ENCODE data around the gene MRPS12. TPM values are rescaled to one million over a fixed set of nuclear protein-coding genes. Genes with fewer than 3 reads are reported as not detected.
A peak's percentile ranks its signal among the peaks of the same experiment; 100 is the strongest.

Gene MRPS12
- total and polyA plus RNA-seq, 2 of the 13 experiments (the other 11 are each of a cell fraction or from before 2014, with no cell fraction given), result 27.5 to 54.8 TPM

- no peak for TF ChIP-seq NFATC3 (CRISPR knock-in tag; IDR thresholded peaks at IDR 0.05)
- peak in 1 of 2 experiments; percentile 4; a peak in 1 of 4 replicates for TF ChIP-seq EP300 (IDR thresholded peaks at IDR 0.05; ENCODE audit: low read depth in 2 of 2, low read length in 2 of 2)
- TF ChIP-seq EP300 (CRISPR knock-in tag; IDR thresholded peaks at IDR 0.05; ENCODE audit: borderline replicate concordance), result 0 out of 2 replicates have a peak, but pooled peaks have one; percentile 21
- no peak for TF ChIP-seq HNRNPUL1 (IDR thresholded peaks at IDR 0.05; ENCODE audit: low read depth, low read length)
- peak; percentile 97 for TF ChIP-seq PATZ1 (CRISPR knock-in tag; IDR thresholded peaks at IDR 0.05)
- no peak for TF ChIP-seq AGO1 (IDR thresholded peaks at IDR 0.05; ENCODE audit: low read depth, low read length, poor library complexity, severe bottlenecking)
- peak; percentile 67; the same call in 1 of the 2 replicates for TF ChIP-seq MEIS2 (CRISPR knock-in tag; IDR thresholded peaks at IDR 0.05)
- no peak for TF ChIP-seq TRAFD1 (CRISPR knock-in tag; IDR thresholded peaks at IDR 0.05; ENCODE audit: borderline replicate concordance)
- peak; percentile 58; the same call in 1 of the 2 replicates for TF ChIP-seq BATF2 (CRISPR knock-in tag; IDR thresholded peaks at IDR 0.05)
- TF ChIP-seq SMYD3 (CRISPR knock-in tag; IDR thresholded peaks at IDR 0.05), result no peak
- TF ChIP-seq ATM (IDR thresholded peaks at IDR 0.05; ENCODE audit: borderline replicate concordance), result no peak
- TF ChIP-seq SUZ12 (IDR thresholded peaks at IDR 0.05; ENCODE audit: low read depth, low read length), result peak; percentile 71
- no peak for TF ChIP-seq NFE2 (CRISPR knock-in tag; IDR thresholded peaks at IDR 0.05)
- no peak for TF ChIP-seq ZNF740 (CRISPR knock-in tag; IDR thresholded peaks at IDR 0.05)
- TF ChIP-seq TAF15 (IDR thresholded peaks at IDR 0.05; ENCODE audit: low read depth, low read length, poor library complexity, severe bottlenecking), result no peak
- no peak for TF ChIP-seq GLMP (CRISPR knock-in tag; IDR thresholded peaks at IDR 0.05; ENCODE audit: borderline replicate concordance)
- no peak for TF ChIP-seq JARID2 (CRISPR knock-in tag; IDR thresholded peaks at IDR 0.05; ENCODE audit: insufficient replicate concordance)
- no peak for TF ChIP-seq SRSF9 (IDR thresholded peaks at IDR 0.05; ENCODE audit: borderline replicate concordance, insufficient read depth, low read depth, low read length, poor library complexity, severe bottlenecking)
- no peak for TF ChIP-seq SNAI1 (CRISPR knock-in tag; IDR thresholded peaks at IDR 0.05; ENCODE audit: borderline replicate concordance)
- TF ChIP-seq RNF2 (conservative IDR thresholded peaks at IDR 0.05; ENCODE audit: low read depth), result no peak
- TF ChIP-seq TIGD3 (CRISPR knock-in tag; IDR thresholded peaks at IDR 0.05; ENCODE audit: borderline replicate concordance), result no peak
These were observed 31.1 kb upstream of the MRPS12 start, which contains the start of the genes NFKBIB and SIRT2 (continued) for GRCh38 chr19:38899447-38900201.
